GM12892 (cell line): ENCODE data around the gene FBLN2.

Experiments
- DNase-seq: peaks from one replicate; pipeline ENCODE4 v3.0.0; 2011; ENCODE audit not compliant: insufficient read length
- FAIRE-seq: peaks from 2 replicates; lab custom pipeline; 2011; peaks lifted over from hg19 to GRCh38; lab: Jason Lieb, UNC
- POLR2A ChIP-seq: IDR thresholded peaks from 2 replicates; pipeline ENCODE4 v1.6.1; 2011; ENCODE audit warnings: low read depth, low read length, control low read depth
- POLR2AphosphoS5 ChIP-seq: IDR thresholded peaks from 2 replicates; pipeline ENCODE4 v1.6.1; 2011; ENCODE audit warnings: low read depth, low read length, control low read depth
- TAF1 ChIP-seq: IDR thresholded peaks from 2 replicates; pipeline ENCODE4 v1.6.1; 2011; ENCODE audit warnings: low read depth, mild to moderate bottlenecking, control low read depth, low read length, borderline replicate concordance

FBLN2 gene

GRCh38 chr3:13666781-13667709 lies 118.1 kb downstream of the FBLN2 start:
- TF ChIP-seq POLR2A (no peak), TAF1 (no peak), POLR2AphosphoS5 (no peak)
- FAIRE-seq (no peak), DNase-seq (no peak)

GRCh38 chr3:13668136-13668535 lies 119.2 kb downstream of the FBLN2 start:
- FAIRE-seq = no peak
- TF ChIP-seq POLR2A = no peak
- no peak for TF ChIP-seq TAF1
- TF ChIP-seq POLR2AphosphoS5 = no peak

GRCh38 chr3:13669457-13669856 lies 120.5 kb downstream of the FBLN2 start:
- DNase-seq (no peak), FAIRE-seq (no peak)
- TF ChIP-seq TAF1 (no peak), POLR2AphosphoS5 (no peak), POLR2A (no peak)

More at GRCh38 chr3:13668136-13668535, 119.2 kb downstream of the FBLN2 start:
- no peak for DNase-seq

GRCh38 chr3:13670292-13670691 lies 121.4 kb downstream of the FBLN2 start:
- DNase-seq (no peak), FAIRE-seq (no peak)
- TF ChIP-seq POLR2AphosphoS5 (no peak), POLR2A (no peak), TAF1 (no peak)

DNA sequence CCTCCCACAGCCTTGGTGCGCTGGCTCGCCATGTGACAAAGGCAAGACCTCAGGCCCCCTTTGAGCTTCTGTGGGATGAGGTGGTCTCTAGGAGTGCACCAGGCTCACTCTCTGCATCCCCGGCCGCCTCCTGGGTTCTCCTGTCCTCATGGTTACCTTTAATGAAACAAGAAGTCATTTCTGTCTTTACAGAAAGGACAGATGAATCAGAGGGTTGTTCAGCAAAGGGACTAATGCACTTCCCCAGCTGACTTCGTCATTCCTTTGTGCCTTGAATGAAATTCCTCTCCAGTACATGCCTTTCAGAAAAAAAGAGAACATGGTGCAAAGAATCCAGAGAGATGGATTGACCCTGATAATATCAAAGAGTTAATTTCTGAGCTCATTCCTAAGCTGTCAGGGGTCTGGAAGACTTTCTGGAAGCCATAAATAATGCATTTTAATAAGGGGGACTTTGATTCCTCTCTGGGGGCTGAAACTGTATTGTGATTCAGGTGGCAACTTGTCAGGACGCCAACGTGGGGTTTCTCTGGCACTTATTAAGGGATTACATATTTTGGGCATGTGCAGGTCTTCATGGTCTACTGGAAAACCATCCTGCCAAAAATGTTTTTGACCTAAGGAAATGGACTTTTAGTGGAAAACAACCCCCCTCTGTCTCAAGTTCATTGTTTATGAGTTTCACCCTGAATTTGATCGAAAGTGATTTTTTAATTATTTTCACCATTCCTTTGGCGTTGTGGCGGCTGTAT lies 122.7 kb downstream of the FBLN2 start:
- DNase-seq (no peak), FAIRE-seq (no peak)

DNA sequence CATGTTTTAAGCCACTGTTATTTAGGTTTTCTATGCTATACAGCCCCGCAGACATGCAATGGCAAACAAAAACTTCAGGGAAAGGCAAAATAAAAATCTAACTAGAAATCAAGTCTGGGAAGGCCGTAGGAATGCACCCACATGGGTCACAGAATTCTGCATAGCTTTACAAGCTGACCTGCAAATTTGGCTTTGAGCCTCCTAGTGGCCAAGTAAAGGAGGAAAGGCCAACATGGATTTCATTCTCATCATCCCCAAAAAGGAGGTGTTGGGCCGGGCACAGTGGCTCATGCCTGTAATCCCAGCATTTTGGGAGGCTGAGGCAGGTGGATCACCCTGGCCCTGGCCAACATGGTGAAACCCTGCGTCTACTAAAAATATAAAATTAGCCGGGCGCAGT lies 124.3 kb downstream of the FBLN2 start:
- DNase-seq (no peak), FAIRE-seq (no peak)
- TF ChIP-seq POLR2AphosphoS5 = no peak

More for the DNA sequence above, 122.7 kb downstream of the FBLN2 start:
- TF ChIP-seq POLR2A (no peak), POLR2AphosphoS5 (no peak), TAF1 (no peak)

GRCh38 chr3:13674538-13675185 lies 125.7 kb downstream of the FBLN2 start:
- no peak for TF ChIP-seq POLR2A
- FAIRE-seq (no peak), DNase-seq (no peak)

DNA sequence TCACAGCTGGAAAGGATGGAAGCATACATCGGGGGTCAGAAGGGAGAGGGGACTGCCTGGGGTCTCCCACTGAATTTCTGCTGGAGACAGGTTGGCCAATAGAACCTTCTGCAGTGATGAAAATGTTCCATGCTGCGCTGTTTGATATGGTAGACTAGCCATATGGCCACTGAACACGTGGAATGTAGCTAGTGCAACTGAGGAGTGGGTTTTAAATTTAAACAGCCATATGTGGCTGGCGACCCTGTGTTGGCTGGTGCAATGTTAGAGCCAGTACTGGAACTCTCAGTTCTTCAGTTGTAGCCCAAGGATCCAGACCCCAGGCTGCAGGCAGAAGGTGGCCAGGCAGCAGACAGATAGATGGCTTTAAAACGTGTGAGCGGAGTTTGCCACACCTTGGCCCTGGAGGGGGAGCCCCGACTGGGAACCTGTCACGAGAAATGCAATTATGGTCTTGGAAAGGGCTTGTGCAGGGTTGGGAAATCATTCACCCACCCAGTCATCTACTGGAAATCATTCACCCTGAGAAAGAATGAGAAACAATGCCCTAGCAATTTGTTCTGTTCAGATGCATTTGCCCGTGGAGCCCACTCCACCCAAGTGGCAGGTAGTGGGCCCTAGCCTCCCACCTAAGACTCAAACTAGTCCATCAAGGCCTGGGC lies 127.6 kb downstream of the FBLN2 start:
- FAIRE-seq = no peak
- DNase-seq = no peak
- TF ChIP-seq POLR2A = no peak
- no peak for TF ChIP-seq POLR2AphosphoS5
- no peak for TF ChIP-seq TAF1

DNA sequence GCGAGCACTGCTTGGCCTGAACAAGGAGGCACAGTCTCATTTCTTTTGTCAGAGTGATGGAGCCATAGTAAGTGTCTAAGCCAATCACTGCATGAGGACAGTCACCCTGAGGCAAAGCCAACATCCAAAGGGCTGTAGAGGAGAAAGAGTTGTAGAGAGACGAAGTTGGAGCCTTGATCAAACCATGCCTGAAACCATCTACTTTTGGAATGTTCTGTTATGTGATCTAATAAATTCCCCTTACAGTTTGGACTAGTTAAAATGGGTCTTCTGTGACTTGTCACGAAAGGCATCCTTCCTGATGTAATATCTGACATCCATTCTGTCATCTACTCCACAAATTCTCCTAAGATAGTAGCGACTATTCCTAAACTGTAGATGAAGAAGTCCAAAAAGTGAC lies 128.3 kb downstream of the FBLN2 start:
- no peak for DNase-seq
- FAIRE-seq = no peak
- TF ChIP-seq TAF1 (no peak), POLR2A (no peak)

DNA sequence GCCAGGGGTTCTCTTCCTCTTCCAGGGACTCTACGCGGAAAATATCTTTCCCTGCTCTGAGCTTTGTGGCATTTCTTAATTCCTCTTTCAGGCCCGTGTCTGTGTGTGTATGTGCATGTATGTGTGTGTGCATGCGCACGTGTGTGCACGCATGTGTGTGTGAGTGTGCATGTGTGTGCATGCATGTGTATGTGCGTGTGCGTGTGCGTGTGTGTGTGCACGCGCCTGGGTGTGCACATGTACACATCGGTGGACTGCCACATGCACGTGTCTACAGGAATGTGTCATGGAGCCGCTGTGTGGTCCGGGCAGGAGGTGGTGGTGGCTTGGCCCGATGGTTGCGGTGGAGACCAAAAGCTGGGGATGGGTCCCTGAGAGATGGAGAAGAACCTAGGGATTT lies 133.0 kb downstream of the FBLN2 start:
- FAIRE-seq (no peak), DNase-seq (no peak)
- no peak for TF ChIP-seq TAF1

DNA sequence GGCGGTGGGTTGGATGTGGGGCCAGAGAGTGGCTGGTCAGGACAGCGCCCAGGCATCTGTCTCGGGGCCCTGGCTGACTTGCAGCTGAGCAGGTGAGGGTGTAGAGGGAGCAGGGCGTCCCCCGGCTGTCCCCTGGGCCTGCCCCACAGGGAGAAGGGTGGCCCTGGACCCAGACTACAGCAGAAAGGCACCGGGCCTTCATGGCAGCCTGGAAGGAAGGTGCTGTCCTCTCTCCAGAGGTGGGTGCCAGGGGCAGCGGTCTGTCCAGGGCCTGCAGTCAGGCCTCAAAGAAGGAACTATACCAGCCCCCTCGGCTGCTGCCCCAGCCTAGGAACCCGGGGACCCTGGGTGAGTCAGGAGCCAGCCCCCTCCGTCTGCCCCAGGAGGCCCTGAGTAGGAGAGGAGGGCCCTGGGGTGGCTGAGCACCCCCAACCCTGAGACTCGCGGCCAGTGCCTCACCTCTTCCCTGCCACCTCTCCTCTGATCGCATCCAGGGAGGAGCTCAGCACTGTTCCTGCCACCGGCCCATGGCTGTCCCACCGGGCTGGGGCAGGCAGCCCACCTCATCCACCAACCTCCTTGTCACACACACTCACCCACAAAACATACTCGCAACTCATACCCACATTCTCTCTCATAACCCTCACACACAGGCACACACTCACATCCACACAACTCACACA lies 133.5 kb downstream of the FBLN2 start:
- TF ChIP-seq TAF1 (no peak), POLR2A (no peak), POLR2AphosphoS5 (no peak)
- no peak for FAIRE-seq
- no peak for DNase-seq
